Measurements from ENCODE around the gene ATG14.
"Not testable (repeated sequence)": the region's sequence is repeated elsewhere in the genome, so short reads cannot be mapped to it uniquely, and the experiment has no call there.

ATG14 gene

GRCh38 chr14:55432628-55433027, 21.0 kb upstream of the ATG14 start:
- no peak for DNase-seq

GRCh38 chr14:55430024-55430690, 18.5 kb upstream of the ATG14 start:
- peak; percentile 62 to 68 (median 66) for DNase-seq

GRCh38 chr14:55427439-55427838, 15.8 kb upstream of the ATG14 start:
- no peak for DNase-seq

DNA sequence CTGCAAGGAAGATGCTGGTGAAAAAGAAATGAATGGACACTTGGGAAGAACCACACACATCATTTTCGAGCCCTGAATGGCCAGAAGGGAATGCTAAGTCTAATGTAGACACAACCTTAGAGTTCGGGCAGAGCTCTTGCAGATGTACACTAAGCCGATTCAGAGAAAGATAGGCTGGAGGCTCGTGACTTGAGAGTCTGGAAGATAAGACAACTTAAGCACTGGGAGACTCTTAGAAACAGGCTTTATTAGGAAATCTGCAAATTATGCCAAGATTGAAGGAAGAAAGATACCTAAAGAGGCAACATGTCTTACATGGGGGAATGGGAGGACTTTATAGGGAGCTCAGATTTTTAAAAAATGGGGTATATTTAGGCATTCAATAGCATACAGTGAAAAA, 15.3 kb upstream of the ATG14 start:
- DNase-seq = no peak

DNA sequence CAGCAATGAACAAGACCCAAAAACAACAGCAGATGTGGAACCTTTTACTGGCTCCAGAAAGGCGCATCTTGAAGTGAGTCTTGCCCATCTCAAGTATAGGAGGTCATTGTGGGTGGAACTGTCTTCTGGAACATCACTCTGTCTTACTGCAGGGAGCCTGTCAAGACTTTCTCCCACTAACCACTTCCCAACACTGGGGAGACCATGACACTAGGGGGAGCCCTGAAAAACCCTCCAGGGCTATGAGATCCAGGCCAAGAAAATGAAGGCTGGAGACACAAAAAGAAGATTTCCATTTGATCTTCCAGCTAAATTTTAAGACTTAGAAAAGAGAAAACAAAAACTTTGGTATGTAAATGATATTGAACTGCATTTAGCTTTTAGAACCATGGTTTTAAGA, 13.5 kb upstream of the ATG14 start:
- DNase-seq = no peak

- no peak for DNase-seq
These were observed 12.3 kb upstream of the ATG14 start for GRCh38 chr14:55423969-55424368.

- not testable (repeated sequence) for DNase-seq
These were observed 10.7 kb upstream of the ATG14 start for GRCh38 chr14:55422338-55422737.

- DNase-seq = no peak
These were observed 8.0 kb upstream of the ATG14 start for GRCh38 chr14:55419663-55420062.

- DNase-seq = no peak
These were observed 6.8 kb upstream of the ATG14 start for GRCh38 chr14:55418411-55418810.

DNA sequence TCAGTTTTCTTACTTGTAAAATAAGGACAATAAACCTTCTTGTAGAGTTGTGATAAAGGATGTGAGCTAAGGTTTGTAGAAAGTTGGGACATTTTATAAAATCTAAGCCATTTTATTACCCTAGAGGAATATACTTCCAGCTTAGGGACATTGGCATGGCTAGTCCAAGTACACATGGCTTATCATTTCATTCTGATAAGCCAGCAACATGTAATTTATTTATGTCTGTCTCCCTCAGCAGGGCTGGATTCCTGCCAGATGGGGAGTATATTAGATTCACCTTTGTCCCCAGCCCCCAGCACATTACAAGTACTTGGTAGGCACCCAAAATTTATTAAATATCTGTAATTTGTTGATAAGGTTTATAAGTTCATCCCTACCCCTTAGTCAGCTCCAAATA, 6.3 kb upstream of the ATG14 start:
- no peak for DNase-seq

DNA sequence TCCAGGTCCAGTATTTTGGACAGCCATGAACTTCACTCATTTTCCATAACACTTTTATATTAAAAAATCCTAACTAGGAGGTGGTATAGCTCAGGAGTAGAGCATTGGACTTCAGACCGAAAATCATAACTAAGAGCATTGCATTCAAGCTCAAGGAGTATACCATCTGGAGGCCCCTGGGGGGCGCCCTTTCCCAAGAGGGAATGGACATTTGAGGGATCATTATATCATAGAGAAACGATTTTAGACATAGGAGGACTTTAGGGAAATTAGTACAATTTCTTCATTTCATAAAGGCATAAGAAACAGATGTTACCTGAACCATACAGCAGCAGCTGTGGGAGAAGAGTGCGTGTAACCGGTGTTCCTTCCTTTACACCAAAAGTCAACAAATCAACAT, 5.2 kb upstream of the ATG14 start:
- DNase-seq = peak; percentile 34 to 68 (median 36)

DNA sequence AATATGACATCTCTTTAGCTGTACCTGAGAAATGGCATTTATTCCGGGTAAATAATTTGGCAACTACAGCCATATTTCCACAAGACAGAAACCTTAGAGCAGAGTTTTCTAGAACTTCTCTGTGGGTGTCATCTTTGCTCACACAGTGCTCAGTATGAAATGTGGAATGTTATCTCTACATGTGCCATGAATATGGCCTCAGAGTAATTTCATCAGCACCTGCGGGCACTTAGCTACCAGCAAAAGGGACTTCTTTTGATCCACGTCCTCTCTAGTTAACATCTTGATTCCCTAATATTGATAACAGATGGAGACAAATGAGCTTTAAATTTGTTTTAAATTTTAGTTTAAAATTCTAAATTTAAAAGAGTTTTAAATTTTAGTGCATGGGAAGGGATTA, 2.9 kb upstream of the ATG14 start:
- no peak for DNase-seq

GRCh38 chr14:55412676-55413075, 1.0 kb upstream of the ATG14 start:
- no peak for DNase-seq

DNA sequence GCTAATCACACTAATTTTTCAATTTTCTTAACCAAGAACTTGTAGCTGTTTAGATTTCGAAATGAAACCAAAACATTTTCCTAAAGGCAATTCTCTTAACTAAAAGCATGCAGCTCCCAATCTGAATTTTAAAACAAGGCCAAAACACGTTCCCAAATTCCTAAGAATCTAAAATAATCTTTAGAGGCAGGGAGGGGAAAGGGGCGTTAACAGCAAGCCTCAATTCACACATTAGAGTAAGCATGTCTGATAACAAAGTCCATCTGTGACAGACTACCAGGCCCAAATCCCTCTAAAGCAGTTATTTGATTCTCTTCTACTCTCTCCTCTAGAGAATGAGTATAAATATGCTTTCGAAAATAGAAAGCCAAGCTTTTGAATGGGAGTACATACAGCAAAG, 754 bp downstream of the ATG14 start:
- DNase-seq = no peak

DNA sequence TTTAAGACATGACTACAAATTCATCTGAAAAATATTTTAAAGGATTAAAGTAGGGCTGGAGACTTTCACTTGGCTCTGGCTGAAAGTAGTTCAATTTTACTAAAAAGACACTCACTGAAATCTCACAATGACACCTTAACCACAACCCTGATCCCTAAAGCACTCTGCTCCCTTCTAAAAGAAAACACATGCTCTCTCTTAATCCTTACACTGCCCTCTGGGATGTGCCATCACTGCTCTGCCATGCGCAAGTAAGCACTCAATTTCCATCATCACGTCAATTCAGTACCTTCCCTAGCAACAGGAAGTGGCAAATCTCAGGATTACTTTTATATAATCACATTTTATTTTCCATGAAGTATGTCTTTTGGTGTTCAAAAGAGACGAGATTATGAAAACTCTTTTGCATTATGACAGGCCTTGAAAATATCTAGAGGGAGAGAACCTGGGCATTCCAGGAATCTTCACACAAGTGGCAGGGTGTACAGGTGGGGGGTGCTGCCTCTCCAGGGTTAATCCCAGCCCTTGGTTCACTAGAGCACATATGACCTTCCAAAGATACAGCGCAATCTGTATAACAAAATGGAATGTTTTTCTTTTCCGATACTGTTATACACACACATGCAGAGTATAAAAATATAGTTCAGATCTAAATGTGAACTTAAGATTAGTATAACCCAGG, 7.3 kb downstream of the ATG14 start:
- no peak for DNase-seq

DNA sequence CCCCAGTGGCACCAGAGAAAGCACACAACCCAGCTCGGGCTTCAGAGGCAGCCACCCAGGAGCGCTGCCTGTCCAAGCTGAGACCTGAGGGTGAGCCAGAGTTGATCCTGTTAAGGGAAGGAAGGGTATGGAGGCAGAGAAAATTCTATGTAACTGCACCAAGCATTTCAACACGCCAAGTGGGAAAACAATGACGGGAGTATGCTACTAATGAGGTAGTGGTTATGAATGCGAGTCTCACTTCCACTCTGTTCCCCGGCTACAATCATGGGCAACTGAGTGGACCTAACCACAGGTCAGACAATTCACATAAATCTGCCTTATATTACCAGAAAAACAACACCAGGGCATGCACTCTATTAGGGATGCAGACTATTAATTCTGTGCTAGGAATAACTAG, 9.9 kb downstream of the ATG14 start:
- peak; percentile 13 to 46 (median 44) for DNase-seq

- DNase-seq = no peak
These were observed 11.8 kb downstream of the ATG14 start for GRCh38 chr14:55399852-55400251.

GRCh38 chr14:55399183-55399582, 12.4 kb downstream of the ATG14 start:
- no peak for DNase-seq

- DNase-seq = peak; percentile 67 to 88 (median 83)
These were observed 13.0 kb downstream of the ATG14 start for GRCh38 chr14:55398679-55399078.

DNA sequence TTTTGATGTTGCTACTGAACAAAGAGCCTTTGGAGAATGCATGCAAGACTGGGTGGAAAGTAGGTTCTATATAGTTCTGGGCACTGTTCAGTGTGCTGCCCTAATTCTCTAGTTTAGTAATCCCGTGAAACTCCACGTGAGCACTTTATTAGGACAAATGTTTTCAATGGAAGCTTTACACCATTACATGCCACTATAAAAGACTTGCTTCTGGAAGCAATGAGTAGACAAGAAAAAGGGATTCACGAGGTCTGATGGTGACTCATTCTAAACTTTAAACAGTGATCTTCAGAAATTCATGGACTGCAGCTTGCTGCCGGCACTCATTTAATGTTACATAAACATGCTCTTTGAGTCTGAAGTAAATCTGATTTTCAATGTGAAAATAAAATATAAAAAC, 22.3 kb downstream of the ATG14 start:
- no peak for DNase-seq

DNA sequence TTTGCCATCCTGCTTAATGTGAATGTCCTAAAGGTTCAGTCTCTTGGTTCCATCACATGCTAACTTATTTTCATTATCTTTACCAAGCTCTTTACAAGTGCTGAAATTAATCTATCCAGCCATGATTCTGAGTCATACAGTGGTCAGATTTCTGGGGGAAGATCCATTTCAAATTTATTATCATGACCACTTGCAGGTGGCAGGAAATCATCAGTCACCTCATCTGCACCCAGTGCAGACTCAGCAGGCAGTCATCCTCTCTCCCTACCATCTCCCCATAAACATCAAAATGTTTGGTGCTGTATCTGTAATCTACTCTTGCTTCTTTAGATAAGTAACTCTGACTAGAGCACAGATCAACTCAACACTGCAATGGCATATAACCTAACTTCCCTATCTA, 23.5 kb downstream of the ATG14 start:
- DNase-seq = no peak

DNA sequence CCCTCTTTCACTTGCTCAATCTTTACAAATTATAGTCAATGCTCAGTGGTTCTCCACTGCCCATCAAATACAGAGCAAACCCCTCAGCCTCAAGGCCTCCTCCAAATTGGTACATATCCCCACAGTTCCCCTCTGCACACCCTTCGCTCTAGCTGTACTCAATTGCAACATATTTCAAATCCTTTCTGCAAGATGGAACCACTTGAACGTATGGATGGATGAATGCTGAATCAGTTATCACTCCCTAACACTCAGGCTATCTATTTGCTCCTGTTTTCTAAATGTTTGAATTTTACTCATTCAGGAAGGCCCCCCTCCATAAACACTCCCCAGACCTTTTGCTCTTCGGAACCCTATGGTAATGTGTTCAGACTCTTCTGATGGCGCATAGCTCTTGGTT, 24.5 kb downstream of the ATG14 start:
- no peak for DNase-seq

DNA sequence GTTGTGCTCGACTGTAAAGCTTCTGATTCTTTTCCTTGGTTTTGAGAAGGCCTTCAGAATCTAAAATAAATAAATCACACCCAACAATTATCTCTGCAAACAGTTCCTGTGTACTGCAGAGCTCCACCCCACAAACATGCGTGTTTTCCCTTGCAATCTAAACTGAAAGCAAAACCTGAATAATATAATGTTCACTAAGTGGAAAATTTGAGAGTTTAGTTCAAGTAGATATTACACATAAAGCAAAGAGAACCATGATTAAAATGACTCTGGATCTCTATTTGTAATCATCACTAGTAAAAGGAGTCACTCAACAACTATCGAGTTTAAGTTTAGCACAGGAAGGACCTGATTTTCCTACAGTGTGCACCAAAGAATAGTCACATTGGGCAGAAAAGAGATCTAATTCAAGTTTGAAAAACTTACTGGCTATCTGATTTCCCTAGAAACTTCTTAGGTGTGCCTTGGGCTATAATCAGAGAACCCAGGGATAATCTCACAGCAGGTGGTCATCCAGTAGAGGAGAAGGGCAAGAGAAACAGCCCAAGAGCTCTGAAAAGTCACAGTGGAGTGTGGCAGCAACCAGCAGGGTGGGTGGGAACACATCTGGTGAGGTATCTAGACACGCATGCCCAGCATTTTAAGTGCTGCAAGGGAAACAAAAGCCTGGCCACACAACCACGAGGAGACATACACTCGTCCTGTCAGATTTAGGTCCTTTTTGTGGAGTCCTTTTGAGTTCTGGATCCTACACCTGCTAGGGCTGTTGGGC, 25.4 kb downstream of the ATG14 start:
- no peak for DNase-seq

DNA sequence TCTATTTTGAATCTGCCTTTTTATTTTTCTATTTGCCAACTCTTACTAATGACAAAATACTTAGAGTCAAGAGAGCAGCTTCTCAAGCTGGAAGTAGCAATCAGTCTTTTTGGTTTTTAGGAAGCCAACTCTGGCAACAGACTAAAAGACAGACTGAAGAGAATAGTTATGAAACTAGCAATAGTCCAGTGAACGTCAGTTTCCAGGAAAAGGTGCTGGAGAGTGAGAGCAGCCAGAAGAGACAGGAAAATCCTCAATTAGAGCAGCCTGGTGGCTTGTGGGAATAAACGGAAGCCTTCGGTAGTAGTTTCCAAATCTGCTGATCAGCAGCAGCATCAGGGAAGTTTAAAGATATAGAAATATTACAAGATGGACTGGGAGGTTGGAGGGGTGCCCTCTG, 27.1 kb downstream of the ATG14 start:
- DNase-seq = no peak
